HG03097 (cell line): ENCODE measurements around the gene RALGAPA1.
"Not testable (repeated sequence)": the region's sequence is repeated elsewhere in the genome, so short reads cannot be mapped to it uniquely, and the experiment has no call there.

Source experiments
- ATAC-seq: cut with Tn5 transposase; IDR thresholded peaks from one replicate; pipeline ENCODE4 v1.9.1; 2021; ENCODE audit not compliant: unreplicated experiment, low FRiP score

RALGAPA1 gene

GRCh38 chr14:35766700-35767082 lies 42.4 kb downstream of the RALGAPA1 start:
- no peak for ATAC-seq

- ATAC-seq, result no peak
These were observed 42.9 kb downstream of the RALGAPA1 start for GRCh38 chr14:35766036-35766699.

DNA sequence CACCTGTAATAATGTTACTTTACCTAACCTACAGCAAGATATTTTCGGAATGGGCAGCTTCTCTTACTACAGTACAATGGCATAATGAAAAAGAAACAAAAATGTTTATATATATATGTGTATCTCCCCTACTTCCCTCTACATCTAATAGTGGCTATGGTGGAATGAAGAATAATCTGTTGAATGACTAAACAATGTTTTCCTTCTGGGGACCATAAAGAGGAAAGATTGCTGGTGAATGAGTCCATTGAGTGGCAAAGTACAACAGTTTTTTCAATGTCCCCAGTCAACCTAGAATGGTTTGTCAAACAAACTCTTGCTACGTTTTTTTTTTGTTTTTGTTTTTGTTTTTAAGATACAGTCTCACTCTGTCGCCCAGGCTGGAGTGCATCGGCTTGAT lies 47.2 kb downstream of the RALGAPA1 start:
- ATAC-seq, result no peak

- ATAC-seq, result no peak
These were observed 49.0 kb downstream of the RALGAPA1 start for GRCh38 chr14:35760143-35760542.

GRCh38 chr14:35758523-35759129 lies 50.5 kb downstream of the RALGAPA1 start:
- no peak for ATAC-seq

DNA sequence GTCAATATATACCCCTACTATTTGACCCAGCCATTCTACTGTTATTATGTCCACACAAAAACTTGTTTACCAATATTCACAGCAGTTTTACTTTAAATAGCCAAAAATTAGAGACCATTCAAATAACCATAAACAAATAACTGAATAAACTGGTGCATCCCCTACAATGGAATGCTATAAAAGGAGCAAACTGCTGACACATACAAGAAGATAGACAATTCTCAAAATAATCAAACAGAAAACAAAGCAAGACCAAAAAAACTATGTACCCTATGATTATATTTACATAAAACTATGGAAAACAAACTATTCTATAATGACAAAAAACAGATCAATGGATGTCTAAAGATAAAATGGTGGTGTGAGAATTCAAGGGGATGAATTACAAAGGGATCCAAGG lies 54.4 kb downstream of the RALGAPA1 start:
- ATAC-seq, result no peak

DNA sequence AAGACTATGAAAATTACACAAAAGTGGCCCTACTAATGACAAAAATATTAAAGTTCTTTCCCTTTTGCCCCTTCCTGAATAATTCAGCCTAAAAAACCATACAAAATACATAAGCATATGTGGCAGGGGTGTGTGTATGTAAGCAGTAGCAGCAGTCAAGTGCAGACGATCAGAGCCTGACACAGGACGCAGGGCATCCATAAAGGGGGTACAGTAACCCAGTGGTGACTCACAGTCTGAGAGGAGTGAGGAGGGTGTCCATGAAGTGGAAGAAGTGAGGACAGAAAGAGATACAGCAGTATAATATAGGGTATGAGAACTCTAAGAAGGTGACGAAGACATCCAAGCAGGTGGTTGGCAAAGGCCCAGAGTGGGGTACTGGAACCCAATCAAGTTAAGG lies 56.7 kb downstream of the RALGAPA1 start:
- no peak for ATAC-seq

GRCh38 chr14:35750202-35750904 lies 58.7 kb downstream of the RALGAPA1 start:
- ATAC-seq, result no peak

GRCh38 chr14:35747379-35747778 lies 61.7 kb downstream of the RALGAPA1 start:
- no peak for ATAC-seq

DNA sequence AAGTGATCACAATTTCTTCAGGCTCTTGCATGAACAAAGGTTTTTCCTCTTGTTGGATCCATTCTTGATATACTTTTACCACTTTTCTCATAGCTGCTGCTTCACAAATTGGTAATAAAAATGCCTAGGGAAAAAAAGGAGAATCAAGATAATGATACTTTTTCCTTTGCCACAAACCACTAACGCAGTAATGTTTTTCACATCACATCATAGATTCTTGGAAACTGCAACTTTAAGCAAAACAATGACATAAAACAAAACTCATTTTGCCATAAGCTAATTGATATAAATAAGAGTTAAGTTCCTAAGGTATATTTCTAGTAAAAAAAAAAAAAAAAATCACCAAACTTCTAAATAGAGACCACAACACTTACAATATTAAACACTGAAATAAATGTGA lies 66.7 kb downstream of the RALGAPA1 start:
- ATAC-seq, result no peak

DNA sequence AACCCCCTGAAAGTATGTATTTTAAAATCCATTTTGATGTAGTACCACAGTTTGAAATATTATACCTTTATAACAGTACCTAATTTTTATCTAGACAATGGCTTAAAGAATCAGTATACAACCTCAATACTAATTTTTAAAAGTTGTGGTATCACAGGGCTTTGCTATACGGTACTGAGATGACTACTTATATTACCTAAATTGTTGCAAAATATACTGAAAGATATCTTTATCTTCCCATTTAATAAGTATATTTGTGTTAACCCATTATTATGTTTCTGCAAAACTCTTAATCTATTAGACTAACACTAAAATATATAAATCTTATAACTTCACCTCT lies 67.1 kb downstream of the RALGAPA1 start:
- no peak for ATAC-seq

- no peak for ATAC-seq
These were observed 67.6 kb downstream of the RALGAPA1 start for GRCh38 chr14:35741345-35742031.

DNA sequence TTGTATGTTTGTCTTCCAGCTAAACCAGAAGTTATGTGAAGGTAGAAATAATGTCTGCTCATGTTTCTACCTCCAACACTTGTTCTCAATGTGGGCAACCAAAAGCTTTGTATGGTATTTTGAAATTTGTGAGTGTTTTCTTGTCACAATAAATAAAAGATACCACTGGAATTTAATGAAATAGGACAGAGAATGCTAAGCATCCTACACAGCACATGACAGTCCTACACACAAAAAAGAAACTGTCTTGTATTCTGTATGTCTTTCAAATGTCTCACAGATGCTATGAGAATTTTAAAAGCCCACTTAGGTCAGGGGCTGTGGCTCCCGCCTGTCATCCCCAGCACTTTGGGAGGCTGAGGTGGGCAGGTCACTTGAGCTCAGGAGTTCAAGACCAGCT lies 68.9 kb downstream of the RALGAPA1 start:
- no peak for ATAC-seq

DNA sequence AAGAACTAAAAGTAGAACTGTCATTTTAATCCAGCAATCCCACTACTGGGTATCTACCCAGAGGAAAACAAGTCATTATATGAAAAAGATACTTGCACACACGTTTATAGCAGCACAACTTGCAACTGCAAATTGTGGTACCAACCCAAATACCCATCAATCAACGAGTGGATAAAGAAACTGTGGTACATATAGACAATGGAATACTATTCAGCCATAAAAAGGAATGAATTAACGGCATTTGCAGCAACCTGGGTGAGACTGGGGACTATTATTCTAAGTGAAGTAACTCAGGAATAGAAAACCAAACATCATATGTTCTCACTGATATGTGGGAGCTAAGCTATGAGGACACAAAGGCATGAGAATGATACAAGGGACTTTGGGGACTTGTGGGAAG lies 73.9 kb downstream of the RALGAPA1 start:
- not testable (repeated sequence) for ATAC-seq

DNA sequence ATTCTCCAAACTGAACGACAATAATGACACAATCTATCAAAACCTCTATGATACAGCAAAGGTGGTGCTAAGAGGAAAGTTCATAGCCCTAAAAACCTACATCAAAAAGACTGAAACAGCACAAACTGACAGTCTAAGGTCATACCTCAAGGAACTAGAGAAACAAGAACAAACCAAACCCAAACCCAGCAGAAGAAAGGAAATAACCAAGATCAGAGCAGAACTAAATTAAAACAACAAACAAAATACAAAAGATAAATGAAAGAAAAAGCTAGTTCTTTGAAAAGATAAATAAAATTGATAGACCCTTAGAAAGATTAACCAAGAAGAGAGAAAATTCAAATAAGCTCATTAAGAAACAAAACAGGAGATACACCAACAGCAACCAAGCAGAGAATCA lies 75.6 kb downstream of the RALGAPA1 start:
- ATAC-seq, result not testable (repeated sequence)

GRCh38 chr14:35730871-35731270 lies 78.2 kb downstream of the RALGAPA1 start:
- no peak for ATAC-seq

- ATAC-seq, result no peak
These were observed 81.3 kb downstream of the RALGAPA1 start for GRCh38 chr14:35727764-35728163.

- no peak for ATAC-seq
These were observed 83.2 kb downstream of the RALGAPA1 start for GRCh38 chr14:35725930-35726329.

DNA sequence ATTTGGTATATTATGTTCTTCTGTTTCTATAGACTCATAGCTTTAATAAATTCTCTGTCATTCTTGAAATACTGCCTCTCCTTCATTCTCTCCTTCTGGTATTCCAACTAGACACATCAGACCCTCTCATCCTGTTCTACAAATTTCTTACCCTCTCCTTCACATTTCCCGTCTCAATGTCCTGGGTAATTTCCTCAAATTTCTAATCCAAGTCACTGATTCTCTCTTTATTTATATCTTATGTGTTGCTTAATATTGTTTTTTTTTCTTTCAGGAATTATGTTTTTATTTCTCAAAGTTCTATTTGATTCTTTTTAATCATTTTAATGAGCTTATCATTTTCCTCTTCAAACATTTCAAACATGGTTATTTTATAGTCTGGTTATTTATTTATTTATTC lies 94.0 kb downstream of the RALGAPA1 start:
- no peak for ATAC-seq

GRCh38 chr14:35712466-35712865 lies 96.6 kb downstream of the RALGAPA1 start:
- no peak for ATAC-seq

- no peak for ATAC-seq
These were observed 101.0 kb downstream of the RALGAPA1 start for GRCh38 chr14:35708062-35708461.

- ATAC-seq, result no peak
These were observed 103.5 kb downstream of the RALGAPA1 start for GRCh38 chr14:35705636-35706035.
